ACC112 (cell line): ENCODE results near the gene TM6SF1.
A peak's percentile ranks its signal among the peaks of the same experiment; 100 is the strongest.

ENCODE experiments used
- H2AFZ ChIP-seq: fragments of 200-600 bp; sonication (generic); one replicate; pipeline ENCODE4 v1.6.0; 2017; ENCODE audit warnings: antibody characterized with exemption, low read length; ENCODE audit not compliant: unreplicated experiment
- H3K27ac ChIP-seq: fragments of 200-600 bp; sonication (generic); 2 replicates; pipeline ENCODE4 v1.5.1; 2014; ENCODE audit warnings: low read depth, mild to moderate bottlenecking, antibody characterized with exemption, low read length, moderate library complexity
- H3K27me3 ChIP-seq: fragments of 200-600 bp; sonication (generic); 2 replicates; pipeline ENCODE4 v1.6.1; 2014; ENCODE audit warnings: mild to moderate bottlenecking, antibody characterized with exemption, low read length, moderate library complexity, mixed read lengths; ENCODE audit not compliant: insufficient read depth
- H3K36me3 ChIP-seq: fragments of 200-600 bp; sonication (generic); 2 replicates; pipeline ENCODE4 v1.6.1; 2016; ENCODE audit warnings: mild to moderate bottlenecking, antibody characterized with exemption, low read length, moderate library complexity, mixed read lengths; ENCODE audit not compliant: insufficient read depth
- H3K4me1 ChIP-seq: fragments of 200-600 bp; sonication (generic); one replicate; pipeline ENCODE4 v1.6.1; 2016; ENCODE audit warnings: low read length, mixed read lengths; ENCODE audit not compliant: insufficient read depth, unreplicated experiment, control insufficient read depth
- H3K4me3 ChIP-seq: fragments of 200-600 bp; sonication (generic); 2 replicates; pipeline ENCODE4 v1.5.1; 2014; ENCODE audit warnings: mild to moderate bottlenecking, low read depth, low read length
- H3K79me2 ChIP-seq: fragments of 200-600 bp; sonication (generic); one replicate; pipeline ENCODE4 v1.6.0; 2016; ENCODE audit warnings: low read length; ENCODE audit not compliant: control insufficient read depth, unreplicated experiment, insufficient read depth

The TM6SF1 gene

DNA sequence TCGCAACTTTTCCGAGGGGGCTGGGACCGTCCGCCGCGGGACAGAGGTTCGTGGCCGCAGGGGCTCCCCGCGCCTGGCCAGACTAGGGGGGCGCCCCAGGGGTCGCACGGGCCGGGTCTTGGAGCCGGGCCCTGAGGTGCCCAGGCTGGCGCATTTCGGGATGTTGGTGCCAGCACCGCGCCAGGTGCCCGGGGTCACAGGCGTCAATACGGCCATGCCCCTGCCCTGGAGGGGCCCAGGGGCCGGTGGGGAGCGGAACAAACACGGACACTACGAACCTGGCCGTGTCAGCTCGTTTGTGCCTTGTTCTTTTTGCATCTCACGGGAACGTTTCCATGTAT is 366 bp downstream of the TM6SF1 start:
- Histone ChIP-seq H3K4me3 (peak overlapping the region; percentile 75), H3K79me2 (no peaks in the 10 kb centered on the region), H3K4me1 (peaks cover 18% of the 10 kb centered on the region), H3K27me3 (peaks cover 24% of the 10 kb centered on the region), H3K36me3 (no peaks in the 10 kb centered on the region), H2AFZ (peak overlapping the region; percentile 89), H3K27ac (no peak overlapping the region)

DNA sequence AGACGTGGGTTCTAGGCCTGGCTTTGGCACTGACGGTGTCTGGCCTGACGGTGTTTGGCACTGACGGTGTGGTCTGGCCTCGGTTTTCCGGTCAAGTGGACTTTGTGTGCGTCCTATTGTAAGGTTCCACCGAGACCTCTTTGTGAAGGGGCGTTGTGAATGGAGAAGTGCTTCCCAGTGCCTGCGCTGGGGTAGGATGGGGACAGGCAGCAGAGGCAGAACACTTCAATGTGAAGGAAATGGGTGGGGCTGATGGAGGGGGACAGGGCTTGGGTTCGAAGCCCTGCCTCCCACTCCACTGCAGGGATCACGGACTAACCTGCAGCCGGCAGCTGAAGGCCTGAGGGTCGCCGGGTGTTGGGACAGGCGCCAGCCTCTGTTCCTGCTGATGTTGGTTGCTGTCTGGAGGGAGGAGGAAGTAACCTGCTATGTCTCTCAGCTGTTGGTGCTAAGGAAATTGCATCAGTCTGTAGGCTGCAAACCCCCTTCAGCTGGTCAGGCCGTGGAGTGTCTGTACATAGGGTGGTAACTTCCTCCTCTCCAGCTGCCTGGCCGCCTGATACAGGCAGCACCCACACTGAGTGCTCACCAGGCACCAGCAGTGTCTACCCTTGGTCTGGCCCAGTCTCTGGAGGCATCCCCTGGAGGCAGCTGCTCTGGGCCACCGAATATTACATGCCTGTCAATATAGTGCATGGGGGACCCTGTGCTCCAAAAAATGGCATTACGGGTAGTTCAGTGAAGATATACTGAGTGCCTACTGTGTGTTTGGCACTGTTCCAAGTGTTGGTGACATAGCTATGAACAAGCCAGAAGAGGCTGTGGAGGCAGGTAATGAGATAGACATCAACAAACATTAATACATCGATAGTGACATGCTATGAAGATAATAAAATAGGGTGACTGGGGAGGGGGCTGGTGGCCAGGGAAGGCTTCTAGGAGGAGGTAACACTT is 1.1 kb downstream of the TM6SF1 start:
- Histone ChIP-seq H3K27ac (no peak overlapping the region), H3K79me2 (no peaks in the 10 kb centered on the region), H3K36me3 (no peaks in the 10 kb centered on the region), H3K4me1 (peaks cover 25% of the 10 kb centered on the region), H2AFZ (no peak overlapping the region), H3K4me3 (peak overlapping the region; percentile 75), H3K27me3 (peaks cover 23% of the 10 kb centered on the region)

DNA sequence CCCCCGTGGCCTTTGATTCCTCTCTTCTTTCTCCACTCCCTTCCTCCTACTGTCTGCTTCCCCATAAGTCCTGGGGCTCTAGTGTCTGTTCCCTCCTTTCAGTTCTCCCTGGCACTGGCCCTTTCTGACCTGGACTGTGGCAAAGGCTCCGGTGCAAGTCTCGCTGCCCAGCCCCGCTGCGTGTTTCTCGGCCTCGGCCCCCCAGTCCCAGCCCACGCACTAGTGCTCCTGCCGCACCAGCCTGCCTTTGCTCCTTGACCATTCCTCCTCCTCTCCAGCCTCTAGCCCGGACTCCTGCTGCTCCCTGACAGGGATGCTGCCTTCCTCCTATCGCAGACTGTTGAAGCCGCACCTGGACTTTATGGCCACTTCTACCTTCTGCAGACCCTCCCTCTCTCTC is 2.1 kb downstream of the TM6SF1 start:
- peaks cover 23% of the 10 kb centered on the region for H3K27me3 ChIP-seq
- peaks cover 27% of the 10 kb centered on the region for H3K4me1 ChIP-seq
- no peaks in the 10 kb centered on the region for H3K36me3 ChIP-seq
- H3K79me2 ChIP-seq: no peaks in the 10 kb centered on the region
- H2AFZ ChIP-seq: no peak overlapping the region
- no peak overlapping the region for H3K27ac ChIP-seq
- no peak overlapping the region for H3K4me3 ChIP-seq

DNA sequence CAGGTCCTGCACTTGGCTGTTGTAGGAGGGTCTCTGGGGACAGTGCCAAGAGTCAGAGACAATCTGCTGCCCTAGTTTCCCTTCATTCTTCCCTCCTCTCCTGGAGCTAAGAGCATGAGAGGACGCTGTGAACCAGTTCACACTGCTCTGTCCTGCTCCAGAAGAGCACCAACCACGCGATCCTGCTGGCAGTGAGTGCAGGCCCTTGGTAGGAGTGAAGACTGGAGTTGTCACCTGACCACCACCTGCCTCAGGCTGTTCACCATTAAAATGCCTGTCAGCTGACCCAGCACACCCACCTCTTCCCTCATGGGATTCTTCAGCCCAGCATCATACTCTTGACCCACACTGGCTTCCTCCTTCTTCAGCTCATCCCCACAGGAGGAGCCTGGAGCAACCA is 2.9 kb downstream of the TM6SF1 start:
- no peak overlapping the region for H3K4me3 ChIP-seq
- H3K36me3 ChIP-seq: no peaks in the 10 kb centered on the region

DNA sequence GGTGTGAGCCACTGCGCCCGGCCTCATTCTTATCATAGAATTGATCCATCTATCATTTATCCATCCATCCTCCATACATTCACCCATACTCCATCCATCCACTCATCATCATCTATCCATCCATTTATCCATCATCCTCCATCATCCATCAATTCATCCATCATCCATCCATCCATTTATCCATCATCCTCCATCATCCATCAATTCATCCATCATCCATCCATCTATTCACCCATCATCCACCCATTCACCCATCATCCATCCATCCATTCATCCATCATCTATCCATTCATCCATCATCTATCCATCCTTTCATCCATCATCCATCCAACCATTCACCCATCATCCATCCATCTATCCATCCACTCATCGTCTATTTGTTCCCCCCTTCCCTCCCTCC is 3.7 kb downstream of the TM6SF1 start:
- no peaks in the 10 kb centered on the region for H3K36me3 ChIP-seq
- H3K79me2 ChIP-seq: no peaks in the 10 kb centered on the region
- H3K4me3 ChIP-seq: no peak overlapping the region
- H3K27me3 ChIP-seq: peaks cover 23% of the 10 kb centered on the region
- H3K27ac ChIP-seq: no peak overlapping the region
- peaks cover 27% of the 10 kb centered on the region for H3K4me1 ChIP-seq
- no peak overlapping the region for H2AFZ ChIP-seq

More for the DNA sequence above, 2.9 kb downstream of the TM6SF1 start:
- Histone ChIP-seq H3K4me1 (peaks cover 27% of the 10 kb centered on the region), H3K27me3 (peaks cover 23% of the 10 kb centered on the region), H3K27ac (no peak overlapping the region), H3K79me2 (no peaks in the 10 kb centered on the region), H2AFZ (no peak overlapping the region)

DNA sequence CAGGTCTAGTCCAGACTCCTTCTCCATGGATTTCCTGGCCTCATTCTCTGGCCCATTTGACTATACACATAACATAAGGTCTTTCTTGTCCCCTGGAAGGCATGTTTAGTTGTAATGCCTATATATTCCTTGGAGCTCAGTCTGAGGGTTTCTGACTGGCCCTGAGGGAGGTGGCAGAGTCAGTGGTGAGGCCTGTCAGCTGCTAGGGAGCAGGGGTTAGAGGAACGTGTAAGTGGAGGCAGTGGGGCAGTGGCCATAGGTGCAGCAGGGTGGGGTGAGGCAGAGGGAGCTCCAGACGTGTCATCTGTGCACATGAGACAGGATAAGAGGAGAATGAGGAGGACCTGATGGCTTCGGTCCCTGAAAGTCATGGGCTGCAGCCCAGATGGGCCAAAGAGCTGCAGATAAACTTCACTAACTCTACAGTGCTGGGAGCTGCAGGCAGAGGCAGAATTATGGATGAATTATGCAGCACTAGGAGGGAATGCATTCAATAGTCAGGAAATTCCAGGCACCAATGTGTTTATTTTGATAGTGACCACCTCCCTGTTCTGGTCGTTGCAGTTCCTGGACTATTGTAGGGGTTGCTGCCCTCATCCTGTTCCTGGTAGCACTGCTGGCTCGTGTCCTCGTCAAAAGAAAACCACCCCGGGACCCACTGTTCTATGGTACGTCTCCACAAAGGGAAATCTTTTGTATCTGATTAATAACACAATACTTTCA is 4.9 kb downstream of the TM6SF1 start:
- H3K4me3 ChIP-seq: peak overlapping the region; percentile 44; the same call in 1 of the 2 replicates
- H3K27me3 ChIP-seq: peaks cover 14% of the 10 kb centered on the region
- H3K4me1 ChIP-seq: peaks cover 27% of the 10 kb centered on the region
- H3K27ac ChIP-seq: peak overlapping the region; percentile 35
- H2AFZ ChIP-seq: no peak overlapping the region
- H3K36me3 ChIP-seq: no peaks in the 10 kb centered on the region
- no peaks in the 10 kb centered on the region for H3K79me2 ChIP-seq

DNA sequence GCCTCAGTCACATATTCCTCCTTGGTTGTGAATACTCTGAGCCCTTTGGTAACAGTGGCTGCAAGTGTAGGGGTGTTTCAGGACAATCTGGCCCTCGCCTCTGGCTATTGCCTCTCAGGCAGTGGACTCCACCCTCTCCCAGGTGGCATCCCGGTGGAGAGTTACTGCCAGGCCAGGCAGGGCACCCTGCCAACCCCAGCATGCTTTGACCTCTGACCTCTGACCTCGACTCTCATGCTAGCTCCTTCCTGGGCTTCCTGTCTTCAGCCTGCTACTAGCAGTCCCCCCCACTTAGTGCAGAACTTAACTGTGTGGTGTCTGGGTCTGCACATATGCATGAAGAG is 5.5 kb downstream of the TM6SF1 start:
- Histone ChIP-seq H2AFZ (no peak overlapping the region), H3K79me2 (no peaks in the 10 kb centered on the region), H3K4me3 (peak overlapping the region; percentile 44; the same call in 1 of the 2 replicates), H3K27me3 (peaks cover 9% of the 10 kb centered on the region), H3K27ac (peak overlapping the region; percentile 35), H3K4me1 (peaks cover 25% of the 10 kb centered on the region), H3K36me3 (no peaks in the 10 kb centered on the region)

DNA sequence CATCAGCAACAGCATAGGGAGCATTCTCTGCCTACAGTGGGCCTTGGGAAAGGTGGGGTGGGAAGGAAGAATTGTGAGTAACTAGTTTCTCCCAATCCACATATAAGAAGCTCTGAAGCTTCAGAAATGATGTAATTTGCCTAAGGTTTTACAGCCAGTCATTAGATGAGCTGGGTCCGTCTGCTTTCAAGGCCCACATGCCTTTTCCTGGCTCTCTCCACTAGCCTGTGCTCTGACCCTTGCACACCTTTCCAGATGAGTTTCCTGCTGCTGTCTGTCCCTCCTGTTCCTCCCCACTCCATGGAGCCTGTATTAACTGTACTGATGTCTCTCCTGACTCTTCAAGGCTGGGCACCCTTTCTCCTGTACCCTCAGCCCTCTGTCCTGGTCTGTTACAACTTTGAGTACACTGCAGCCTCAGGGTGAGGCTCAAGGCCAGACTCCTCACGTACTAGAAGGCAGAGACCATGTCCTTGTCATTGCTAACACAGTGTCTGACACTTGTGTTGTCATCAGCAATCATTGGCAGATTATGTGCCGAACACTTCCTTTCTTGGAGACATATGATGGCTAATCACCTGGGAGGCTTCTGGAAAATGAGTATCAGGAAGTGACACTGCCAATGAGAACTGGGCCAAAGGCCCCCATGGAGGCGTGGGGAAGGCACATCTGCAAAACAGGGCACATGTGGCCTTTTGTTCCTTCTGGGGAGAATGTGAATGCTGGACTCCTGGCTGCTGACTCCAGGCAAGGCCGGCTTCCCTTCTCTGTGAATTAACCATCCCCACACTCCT is 6.6 kb downstream of the TM6SF1 start:
- H3K4me1 ChIP-seq: peaks cover 21% of the 10 kb centered on the region
- no peaks in the 10 kb centered on the region for H3K79me2 ChIP-seq
- no peak overlapping the region for H3K4me3 ChIP-seq
- no peak overlapping the region for H2AFZ ChIP-seq
- no peak overlapping the region for H3K27ac ChIP-seq
- no peaks in the 10 kb centered on the region for H3K36me3 ChIP-seq
- H3K27me3 ChIP-seq: 0 out of 2 replicates have a peak, but pooled peaks cover under 1% of the 10 kb centered on the region

DNA sequence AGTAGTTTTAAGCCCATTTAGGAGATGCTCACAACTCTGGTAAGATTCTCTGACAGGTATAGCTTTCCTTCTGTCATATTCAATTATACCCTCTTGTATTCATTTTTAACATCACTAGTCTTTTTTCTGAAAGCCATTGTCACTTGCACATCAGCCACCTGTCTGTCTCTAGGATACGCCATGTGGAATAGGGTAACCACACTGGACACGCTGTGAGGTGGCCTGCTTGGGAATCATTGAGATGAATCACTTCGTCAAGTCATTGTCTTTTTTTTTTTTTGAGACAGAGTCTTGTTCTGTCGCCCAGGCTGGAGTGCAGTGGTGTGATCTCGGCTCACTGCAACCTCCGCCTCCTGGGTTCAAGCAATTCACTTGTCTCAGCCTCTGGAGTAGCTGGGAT is 7.4 kb downstream of the TM6SF1 start:
- Histone ChIP-seq H3K27ac (no peak overlapping the region), H3K27me3 (no peaks in the 10 kb centered on the region), H3K4me3 (no peak overlapping the region), H3K79me2 (no peaks in the 10 kb centered on the region), H3K36me3 (no peaks in the 10 kb centered on the region), H3K4me1 (peaks cover 21% of the 10 kb centered on the region), H2AFZ (no peak overlapping the region)

DNA sequence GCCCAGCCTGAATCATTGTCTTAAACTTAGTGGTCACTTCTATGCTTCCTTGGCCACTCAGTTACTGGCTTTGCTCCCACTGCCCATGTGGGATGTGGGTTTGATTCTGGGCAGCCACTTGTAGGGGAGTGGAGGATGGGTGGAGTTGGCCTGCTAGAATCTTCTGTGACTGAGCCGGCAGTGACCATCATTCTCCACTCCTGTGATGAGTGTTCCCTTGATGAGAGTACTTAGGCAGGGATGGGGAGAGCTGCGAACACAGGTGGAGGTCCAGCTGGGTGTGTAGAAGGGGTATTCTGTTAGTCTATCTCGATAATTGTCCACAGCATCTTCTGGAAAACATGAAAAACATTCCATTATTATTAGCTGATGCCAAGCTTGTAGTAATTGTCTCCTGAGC is 8.0 kb downstream of the TM6SF1 start:
- Histone ChIP-seq H3K36me3 (no peaks in the 10 kb centered on the region), H3K4me3 (no peak overlapping the region), H3K27ac (no peak overlapping the region), H3K79me2 (no peaks in the 10 kb centered on the region), H3K4me1 (peaks cover 21% of the 10 kb centered on the region), H3K27me3 (no peaks in the 10 kb centered on the region), H2AFZ (no peak overlapping the region)
